HG02885 (cell line): ENCODE results near the gene ALG12.

Experiments
- ATAC-seq: cut with Tn5 transposase; IDR thresholded peaks from one replicate; pipeline ENCODE4 v1.9.1; 2021; ENCODE audit warnings: mild to moderate bottlenecking; ENCODE audit not compliant: unreplicated experiment, poor library complexity

Gene ALG12

GRCh38 chr22:49894322-49895054, 23.8 kb downstream of the ALG12 start:
- no peak for ATAC-seq

- no peak for ATAC-seq
Observed at GRCh38 chr22:49893025-49893424, 25.2 kb downstream of the ALG12 start.

GRCh38 chr22:49892226-49892899, 25.9 kb downstream of the ALG12 start:
- ATAC-seq: no peak

GRCh38 chr22:49889071-49889470, 29.2 kb downstream of the ALG12 start:
- no peak for ATAC-seq

- no peak for ATAC-seq
Observed at GRCh38 chr22:49887702-49888101, 30.5 kb downstream of the ALG12 start.

GRCh38 chr22:49887064-49887451, 31.2 kb downstream of the ALG12 start:
- no peak for ATAC-seq

- ATAC-seq: no peak
Observed at GRCh38 chr22:49886346-49887063, 31.7 kb downstream of the ALG12 start.

GRCh38 chr22:49885881-49886280, 32.4 kb downstream of the ALG12 start:
- ATAC-seq: no peak

- ATAC-seq: no peak
Observed at GRCh38 chr22:49885281-49885680, 33.0 kb downstream of the ALG12 start.

- no peak for ATAC-seq
Observed at GRCh38 chr22:49884503-49885260, 33.6 kb downstream of the ALG12 start.

- ATAC-seq: no peak
Observed at GRCh38 chr22:49884075-49884474, 34.2 kb downstream of the ALG12 start.

- no peak for ATAC-seq
Observed at GRCh38 chr22:49883294-49883640, 35.0 kb downstream of the ALG12 start.

GRCh38 chr22:49882519-49883293, 35.5 kb downstream of the ALG12 start:
- no peak for ATAC-seq

- no peak for ATAC-seq
Observed at GRCh38 chr22:49881856-49882255, 36.4 kb downstream of the ALG12 start.

GRCh38 chr22:49880281-49880680, 38.0 kb downstream of the ALG12 start:
- no peak for ATAC-seq

GRCh38 chr22:49879871-49880270, 38.4 kb downstream of the ALG12 start:
- ATAC-seq: no peak

- ATAC-seq: no peak
Observed at GRCh38 chr22:49878206-49878605, 40.0 kb downstream of the ALG12 start.

GRCh38 chr22:49877642-49878041, 40.6 kb downstream of the ALG12 start:
- no peak for ATAC-seq

- no peak for ATAC-seq
Observed at GRCh38 chr22:49873228-49873940, 44.9 kb downstream of the ALG12 start.
